ENCODE results near the gene DEFB128.

DEFB128 gene

GRCh38 chr20:145877-146276, 43.6 kb downstream of the DEFB128 start:
- DNase-seq, result no peak

GRCh38 chr20:142290-142689, 47.2 kb downstream of the DEFB128 start, which contains the start of gene DEFB126:
Gene DEFB126 (plus strand): TSS chr20:142590. CDS start chr20:142629, 39 bp downstream.
- no peak for DNase-seq
